Gastrocnemius medialis (tissue), 4 donors: ENCODE measurements around the gene ENDOD1.

ENCODE experiments used
- POLR2A ChIP-seq, 2 donors: fragments of 450-650 bp; IDR thresholded peaks; one replicate each; pipeline ENCODE4 v1.6.1; 2017; ENCODE audit warnings: antibody characterized with exemption in 2 of 2, mild to moderate bottlenecking in 2 of 2, moderate library complexity in 2 of 2
- TF ChIP-seq, protein P1 (sequence below), 5 experiments: fragments of 450-650 bp in 3 of 5; fragments of 200-600 bp in 2 of 5; sonication (generic) in 2 of 5; IDR thresholded peaks in 4 of 5; conservative IDR thresholded peaks in 1 of 5; 1 replicate in 4 of 5; 2 replicates in 1 of 5; pipeline ENCODE4 v1.5.1; 2016 to 2019; ENCODE audit warnings: antibody characterized with exemption in 5 of 5, mild to moderate bottlenecking in 3 of 5, moderate library complexity in 3 of 5

DNA sequence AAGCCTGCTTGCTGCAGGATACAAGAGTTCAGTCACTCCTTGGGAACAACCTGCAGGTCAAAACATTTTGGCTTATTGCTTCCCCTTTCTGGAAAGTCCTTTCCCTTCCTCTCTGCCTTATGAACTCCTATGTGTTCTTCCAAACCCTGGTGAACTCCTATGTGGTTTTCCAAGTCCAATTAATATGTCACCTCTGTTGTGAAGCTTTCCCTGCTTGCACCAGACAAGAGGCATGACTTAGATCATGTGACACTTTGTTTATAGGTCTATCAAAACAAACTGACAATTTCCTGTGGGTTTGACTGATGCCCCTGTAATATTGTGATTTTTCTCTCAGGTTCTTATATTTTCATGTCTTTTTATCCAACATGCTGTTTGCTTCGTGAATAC lies 64.2 kb downstream of the ENDOD1 start:
- TF ChIP-seq, protein P1, sequence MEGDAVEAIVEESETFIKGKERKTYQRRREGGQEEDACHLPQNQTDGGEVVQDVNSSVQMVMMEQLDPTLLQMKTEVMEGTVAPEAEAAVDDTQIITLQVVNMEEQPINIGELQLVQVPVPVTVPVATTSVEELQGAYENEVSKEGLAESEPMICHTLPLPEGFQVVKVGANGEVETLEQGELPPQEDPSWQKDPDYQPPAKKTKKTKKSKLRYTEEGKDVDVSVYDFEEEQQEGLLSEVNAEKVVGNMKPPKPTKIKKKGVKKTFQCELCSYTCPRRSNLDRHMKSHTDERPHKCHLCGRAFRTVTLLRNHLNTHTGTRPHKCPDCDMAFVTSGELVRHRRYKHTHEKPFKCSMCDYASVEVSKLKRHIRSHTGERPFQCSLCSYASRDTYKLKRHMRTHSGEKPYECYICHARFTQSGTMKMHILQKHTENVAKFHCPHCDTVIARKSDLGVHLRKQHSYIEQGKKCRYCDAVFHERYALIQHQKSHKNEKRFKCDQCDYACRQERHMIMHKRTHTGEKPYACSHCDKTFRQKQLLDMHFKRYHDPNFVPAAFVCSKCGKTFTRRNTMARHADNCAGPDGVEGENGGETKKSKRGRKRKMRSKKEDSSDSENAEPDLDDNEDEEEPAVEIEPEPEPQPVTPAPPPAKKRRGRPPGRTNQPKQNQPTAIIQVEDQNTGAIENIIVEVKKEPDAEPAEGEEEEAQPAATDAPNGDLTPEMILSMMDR (IDR thresholded peaks at IDR 0.05 in 4 of 5, conservative IDR thresholded peaks at IDR 0.05 in 1 of 5): no peak
- no peak for TF ChIP-seq POLR2A (IDR thresholded peaks at IDR 0.05)
